GM12878 (cell line): Measurements from ENCODE around the gene DNAAF1. TPM values are rescaled to one million over a fixed set of nuclear protein-coding genes. Genes with fewer than 3 reads are reported as not detected.

ENCODE experiments used
- BHLHE40 ChIP-seq, 2 experiments: fragments of 450-650 bp in 1 of 2; IDR thresholded peaks; 2 replicates each; pipeline ENCODE4 v1.6.1; 2011 to 2017; ENCODE audit warnings: low read depth in 2 of 2, borderline replicate concordance in 1 of 2, improper control_type of control experiment in 1 of 2, low read length in 1 of 2, mild to moderate bottlenecking in 1 of 2
- CBX3 ChIP-seq: fragments of 200-600 bp; sonication (generic); IDR thresholded peaks from 2 replicates; pipeline ENCODE4 v1.6.1; 2016; ENCODE audit warnings: low read depth, borderline replicate concordance
- CUX1 ChIP-seq: IDR thresholded peaks from 2 replicates; pipeline ENCODE4 v1.6.1; 2012; ENCODE audit warnings: improper control_type of control experiment, low read depth, low read length; ENCODE audit not compliant: insufficient replicate concordance
- EGR1 ChIP-seq, 2 experiments: IDR thresholded peaks; 1 replicate in 1 of 2; 2 replicates in 1 of 2; pipeline ENCODE4 v1.6.1; 2011 to 2012; ENCODE audit warnings: low read depth in 2 of 2, low read length in 2 of 2, borderline replicate concordance in 1 of 2, mild to moderate bottlenecking in 1 of 2, moderate library complexity in 1 of 2
- ESRRA ChIP-seq: IDR thresholded peaks from 2 replicates; pipeline ENCODE4 v1.6.1; 2012; ENCODE audit warnings: mild to moderate bottlenecking, low read length, improper control_type of control experiment
- ETV6 ChIP-seq, 2 experiments: fragments of 450-650 bp in 1 of 2; IDR thresholded peaks in 1 of 2; conservative IDR thresholded peaks in 1 of 2; 2 replicates each; pipeline ENCODE4 v1.6.1; 2014; ENCODE audit warnings: antibody characterized with exemption in 1 of 2, borderline replicate concordance in 1 of 2, low read depth in 1 of 2, mild to moderate bottlenecking in 1 of 2, moderate library complexity in 1 of 2
- FOS ChIP-seq: IDR thresholded peaks from 3 replicates; pipeline ENCODE4 v1.6.1; 2011; ENCODE audit warnings: borderline replicate concordance; ENCODE audit not compliant: insufficient read length; ENCODE audit errors: extremely low read depth
- HCFC1 ChIP-seq: fragments of 150-350 bp; IDR thresholded peaks from 2 replicates; pipeline ENCODE4 v1.6.1; 2014; ENCODE audit warnings: low read length
- MEF2A ChIP-seq: IDR thresholded peaks from 2 replicates; pipeline ENCODE4 v1.6.1; 2011; ENCODE audit warnings: low read depth, mild to moderate bottlenecking, low read length, moderate library complexity; ENCODE audit not compliant: insufficient read depth
- MTA2 ChIP-seq: fragments of 450-650 bp; IDR thresholded peaks from 2 replicates; pipeline ENCODE4 v1.6.1; 2016; ENCODE audit warnings: low read depth, mild to moderate bottlenecking, moderate library complexity
- NR2C2 ChIP-seq: IDR thresholded peaks from 2 replicates; pipeline ENCODE4 v1.6.1; 2011; ENCODE audit warnings: borderline replicate concordance, low read depth; ENCODE audit not compliant: control insufficient read depth, insufficient read length
- PML ChIP-seq: IDR thresholded peaks from 2 replicates; pipeline ENCODE4 v1.6.1; 2012; ENCODE audit warnings: low read length, inconsistent platforms
- POLR2AphosphoS5 ChIP-seq: IDR thresholded peaks from 2 replicates; pipeline ENCODE4 v1.6.1; 2011; ENCODE audit warnings: mild to moderate bottlenecking, low read length, inconsistent platforms
- RBBP5 ChIP-seq: fragments of 200-600 bp; sonication (generic); conservative IDR thresholded peaks from 2 replicates; pipeline ENCODE4 v1.6.1; 2016
- RELA ChIP-seq: fragments of 450-650 bp; IDR thresholded peaks from 2 replicates; pipeline ENCODE4 v1.8.0; 2014; ENCODE audit warnings: borderline replicate concordance; ENCODE audit not compliant: partially characterized antibody
- SUZ12 ChIP-seq: fragments of 200-600 bp; sonication (generic); IDR thresholded peaks from one replicate; pipeline ENCODE4 v1.6.1; 2018; ENCODE audit warnings: antibody characterized with exemption, mild to moderate bottlenecking; ENCODE audit not compliant: unreplicated experiment
- USF1 ChIP-seq: IDR thresholded peaks from 2 replicates; pipeline ENCODE4 v1.6.1; 2011; ENCODE audit warnings: borderline replicate concordance, low read depth, mild to moderate bottlenecking, moderate library complexity, mixed read lengths, low read length; ENCODE audit not compliant: insufficient read depth; ENCODE audit errors: extremely low read length
- WRNIP1 ChIP-seq: IDR thresholded peaks from 2 replicates; pipeline ENCODE4 v1.6.1; 2011; ENCODE audit warnings: low read depth, low read length, improper control_type of control experiment, borderline replicate concordance
- ZBTB11 ChIP-seq: fragments of 450-650 bp; formaldehyde crosslinking; IDR thresholded peaks from 2 replicates; pipeline ENCODE4 v1.5.0; 2022; ENCODE audit warnings: mild to moderate bottlenecking, missing genetic modification characterization
- polyA plus RNA-seq, 11 experiments: library from polyadenylated mRNA; depleted of rRNA in 4 of 11; unstranded in 6 of 11; stranded (reverse) in 5 of 11; fragments of >200 nt; fragmentation: Nextera tagmentation in 4 of 11; fragmentation: Illumina TruSeq in 1 of 11; extraction: Ambion mirVana in 4 of 11; extraction: Trizol in 1 of 11; gene quantifications; 1 replicate in 1 of 11; 2 replicates in 10 of 11; pipeline versions ENCODE4 v1.2.1 to v1.2.3, GENCODE V29; 2011 to 2016; ENCODE audit warnings: inconsistent platforms in 2 of 11, missing spikeins in 2 of 11, low read depth in 1 of 11
- total RNA-seq, 4 experiments: library from RNA; depleted of rRNA in 3 of 4; stranded (reverse); fragments of >200 nt in 3 of 4; fragmentation: Illumina TruSeq in 1 of 4; extraction: Trizol in 1 of 4; gene quantifications; 2 replicates each; pipeline versions ENCODE4 v1.2.1 to v1.2.3, GENCODE V29; 2013 to 2021

Gene DNAAF1
- total and polyA plus RNA-seq, 10 of the 15 experiments (the other 5 are each of a cell fraction or from before 2014, with no cell fraction given): 0.02 to 0.76 (median 0.08) TPM; not detected in 6

- no peak for TF ChIP-seq ZBTB11
- no peak for TF ChIP-seq RELA
- peak; percentile 42 to 79; a peak in 2 of 3 replicates for TF ChIP-seq EGR1 (IDR thresholded peaks at IDR 0.05; ENCODE audit: borderline replicate concordance in 1 of 2, low read depth in 2 of 2, low read length in 2 of 2)
- peak; percentile 30 to 68; a peak in 2 of 4 replicates for TF ChIP-seq BHLHE40 (IDR thresholded peaks at IDR 0.05; ENCODE audit: borderline replicate concordance in 1 of 2, low read depth in 2 of 2, low read length in 1 of 2)
- TF ChIP-seq RBBP5: no peak
- peak; percentile 32; the same call in 1 of the 2 replicates for TF ChIP-seq HCFC1
- TF ChIP-seq SUZ12: no peak
- TF ChIP-seq WRNIP1: 0 out of 2 replicates have a peak, but pooled peaks have one; percentile 42
- TF ChIP-seq PML: peak; percentile 82; the same call in 1 of the 2 replicates
- TF ChIP-seq CBX3: no peak
- TF ChIP-seq USF1: peak; percentile 7
- TF ChIP-seq POLR2AphosphoS5: peak; percentile 82
- TF ChIP-seq NR2C2: no peak
- TF ChIP-seq MTA2: no peak
- no peak for TF ChIP-seq FOS
- no peak for TF ChIP-seq ETV6 (conservative IDR thresholded peaks at IDR 0.05 in 1 of 2, IDR thresholded peaks at IDR 0.05 in 1 of 2; ENCODE audit: borderline replicate concordance in 1 of 2, low read depth in 1 of 2)
- TF ChIP-seq MEF2A: no peak
- TF ChIP-seq ESRRA: no peak
- TF ChIP-seq CUX1: peak; percentile 16
These were observed 28.2 kb upstream of the DNAAF1 start, which contains the start of gene MBTPS1 (continued) for GRCh38 chr16:84116720-84117493.
